ENCODE measurements around the gene C2orf66. TPM values are rescaled to one million over a fixed set of nuclear protein-coding genes. Genes with fewer than 3 reads are reported as not detected.
A peak's percentile ranks its signal among the peaks of the same experiment; 100 is the strongest.

The C2orf66 gene
- total and polyA plus RNA-seq, 5 donors from 2014 or later, result not detected

DNA sequence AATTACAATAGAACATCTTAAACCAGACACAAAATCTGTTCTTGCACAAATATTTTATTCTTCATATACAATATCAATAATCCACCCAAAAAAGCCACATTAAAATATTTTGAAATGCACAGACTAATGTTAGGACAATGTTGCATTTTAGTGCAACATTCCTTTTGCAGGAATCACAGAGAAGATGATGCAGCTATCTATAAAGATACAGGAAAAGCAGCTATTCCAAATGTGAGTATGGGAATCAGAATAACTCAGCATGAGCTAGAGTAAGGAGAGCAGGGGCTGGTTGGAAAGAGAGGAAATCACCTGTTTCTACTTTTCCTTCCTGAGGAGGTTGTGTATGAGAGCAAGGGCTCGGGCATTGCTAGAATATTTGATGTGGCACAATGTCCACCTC lies 4.8 kb downstream of the C2orf66 start:
- H3K27me3 ChIP-seq (ENCODE audit: control insufficient read depth, insufficient read depth, low read length), result peaks cover 13% of the 10 kb centered on the region
- no peaks in the 10 kb centered on the region for H3K36me3 ChIP-seq (ENCODE audit: control insufficient read depth, insufficient read depth, low read length)
- H3K4me1 ChIP-seq (ENCODE audit: control insufficient read depth, insufficient read depth, low read length, poor library complexity, severe bottlenecking), result no peaks in the 10 kb centered on the region
- Mint-ChIP-seq H3K4me1 (peaks cover 2 to 14% (median 12%) of the 10 kb centered on the region in 4 donors), H3K27ac (no peak overlapping the region), H3K4me3 (no peak overlapping the region), H3K9me3 (peaks cover 0 to 4% (median 0%) of the 10 kb centered on the region in 7 donors), H3K36me3 (no peaks in the 10 kb centered on the region), H3K27me3 (peaks cover 51% of the 10 kb centered on the region)
- no peak overlapping the region for H3K4me3 ChIP-seq (ENCODE audit: low read depth, low read length)
- no peak for DNase-seq
- no peaks in the 10 kb centered on the region for H3K9me3 ChIP-seq (ENCODE audit: control insufficient read depth in 2 of 2, low read length in 2 of 2)
- no peak overlapping the region for H3K27ac ChIP-seq (ENCODE audit: insufficient read depth, low read length, poor library complexity, severe bottlenecking)
- no peak for ATAC-seq (ENCODE audit: low read depth in 2 of 2)

GRCh38 chr2:196802401-196802800 lies 6.8 kb downstream of the C2orf66 start:
- peaks cover 44% of the 10 kb centered on the region for H3K27me3 Mint-ChIP-seq
- H3K27ac ChIP-seq (ENCODE audit: insufficient read depth, low read length, poor library complexity, severe bottlenecking), result no peak overlapping the region
- H3K9me3 ChIP-seq (ENCODE audit: control insufficient read depth in 2 of 2, low read length in 2 of 2), result no peaks in the 10 kb centered on the region
- H3K9me3 Mint-ChIP-seq, result peaks cover 0 to 4% (median 0%) of the 10 kb centered on the region in 7 donors
- H3K4me1 Mint-ChIP-seq, result peaks cover 6 to 27% (median 19%) of the 10 kb centered on the region in 4 donors
- ATAC-seq (ENCODE audit: low read depth in 2 of 2), result no peak
- no peak for DNase-seq
- no peak overlapping the region for H3K4me3 ChIP-seq (ENCODE audit: low read depth, low read length)
- peaks cover 1% of the 10 kb centered on the region for H3K36me3 ChIP-seq (ENCODE audit: control insufficient read depth, insufficient read depth, low read length)
- peaks cover under 1% of the 10 kb centered on the region for H3K36me3 Mint-ChIP-seq
- no peak overlapping the region for H3K27ac Mint-ChIP-seq
- H3K4me1 ChIP-seq (ENCODE audit: control insufficient read depth, insufficient read depth, low read length, poor library complexity, severe bottlenecking), result peaks cover 11% of the 10 kb centered on the region
- H3K4me3 Mint-ChIP-seq, result peak overlapping the region in 1 of 4 donors; percentile 37
- peaks cover 6% of the 10 kb centered on the region for H3K27me3 ChIP-seq (ENCODE audit: control insufficient read depth, insufficient read depth, low read length)

- Histone ChIP-seq H3K9me3 (ENCODE audit: control insufficient read depth in 2 of 2, low read length in 2 of 2) (no peaks in the 10 kb centered on the region), H3K4me3 (ENCODE audit: low read depth, low read length) (no peak overlapping the region), H3K27me3 (ENCODE audit: control insufficient read depth, insufficient read depth, low read length) (peaks cover 4% of the 10 kb centered on the region), H3K4me1 (ENCODE audit: control insufficient read depth, insufficient read depth, low read length, poor library complexity, severe bottlenecking) (peaks cover 11% of the 10 kb centered on the region), H3K27ac (ENCODE audit: insufficient read depth, low read length, poor library complexity, severe bottlenecking) (no peak overlapping the region), H3K36me3 (ENCODE audit: control insufficient read depth, insufficient read depth, low read length) (peaks cover 7% of the 10 kb centered on the region)
- H3K36me3 Mint-ChIP-seq, result peaks cover 6% of the 10 kb centered on the region
- DNase-seq, result no peak
- peaks cover 44% of the 10 kb centered on the region for H3K27me3 Mint-ChIP-seq
- H3K9me3 Mint-ChIP-seq, result peaks cover 0 to 4% (median 0%) of the 10 kb centered on the region in 7 donors
- peak overlapping the region in 3 of 4 donors; percentile 2 to 61 (median 37) for H3K4me3 Mint-ChIP-seq
- H3K27ac Mint-ChIP-seq, result no peak overlapping the region
- ATAC-seq (ENCODE audit: low read depth in 2 of 2), result no peak
- peaks cover 11 to 33% (median 22%) of the 10 kb centered on the region in 4 donors for H3K4me1 Mint-ChIP-seq
Observed at GRCh38 chr2:196801674-196802261, 7.4 kb downstream of the C2orf66 start.

DNA sequence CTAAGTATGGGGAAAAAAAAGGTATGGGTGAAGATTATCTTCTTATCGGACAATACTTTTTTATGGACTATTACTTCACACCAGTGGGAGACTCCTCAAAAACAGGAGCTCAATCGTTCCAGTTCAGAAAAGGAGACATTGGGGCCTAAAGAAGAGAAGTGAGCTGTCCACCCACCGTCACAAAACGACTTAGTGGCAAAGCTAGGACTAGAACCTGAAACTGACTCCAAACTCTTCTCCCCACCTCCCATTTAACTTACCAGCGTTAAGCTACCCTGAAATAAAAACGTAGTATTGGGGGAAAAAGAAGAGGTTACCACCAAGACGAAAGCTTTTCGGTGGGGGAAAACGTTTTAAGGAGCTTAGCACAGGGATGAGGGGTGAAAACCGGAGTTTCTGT lies 10.2 kb downstream of the C2orf66 start:
- Histone ChIP-seq H3K9me3 (ENCODE audit: control insufficient read depth in 2 of 2, low read length in 2 of 2) (no peaks in the 10 kb centered on the region), H3K4me3 (ENCODE audit: low read depth, low read length) (peak overlapping the region; percentile 94), H3K27me3 (ENCODE audit: control insufficient read depth, insufficient read depth, low read length) (no peaks in the 10 kb centered on the region), H3K36me3 (ENCODE audit: control insufficient read depth, insufficient read depth, low read length) (peaks cover 17% of the 10 kb centered on the region), H3K27ac (ENCODE audit: insufficient read depth, low read length, poor library complexity, severe bottlenecking) (peak overlapping the region; percentile 66), H3K4me1 (ENCODE audit: control insufficient read depth, insufficient read depth, low read length, poor library complexity, severe bottlenecking) (peaks cover 11% of the 10 kb centered on the region)
- DNase-seq, result no peak
- Mint-ChIP-seq H3K9me3 (peaks cover 0 to 4% (median 0%) of the 10 kb centered on the region in 7 donors), H3K36me3 (peaks cover 13% of the 10 kb centered on the region), H3K27ac (peak overlapping the region; percentile 97 to 98 (median 97)), H3K4me1 (peaks cover 12 to 48% (median 30%) of the 10 kb centered on the region in 4 donors), H3K27me3 (peaks cover 21% of the 10 kb centered on the region), H3K4me3 (peak overlapping the region; percentile 90 to 100 (median 98))
- peak in 1 of 2 donors; percentile 17 for ATAC-seq (ENCODE audit: low read depth in 2 of 2)

DNA sequence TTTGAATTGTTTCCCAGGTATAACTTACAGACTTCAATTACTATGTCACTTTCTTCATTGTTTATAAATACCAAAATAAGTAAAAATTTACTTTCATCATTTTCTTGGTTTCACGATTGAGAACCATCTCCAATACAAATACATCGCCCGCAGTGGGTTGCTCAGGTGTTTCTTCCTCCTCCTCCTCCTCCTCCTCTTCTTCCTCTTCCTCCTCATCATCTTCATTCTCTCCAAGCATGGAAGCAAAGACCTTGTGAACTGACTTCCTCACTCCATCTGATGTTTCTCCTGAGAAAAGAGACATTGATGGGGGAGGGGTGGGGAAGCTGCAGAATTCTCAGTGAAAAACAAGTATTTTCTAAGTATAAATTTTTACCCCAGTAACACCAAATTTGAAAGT lies 16.3 kb downstream of the C2orf66 start:
- H3K4me3 Mint-ChIP-seq, result no peak overlapping the region
- Histone ChIP-seq H3K4me1 (ENCODE audit: control insufficient read depth, insufficient read depth, low read length, poor library complexity, severe bottlenecking) (peaks cover 2% of the 10 kb centered on the region), H3K4me3 (ENCODE audit: low read depth, low read length) (no peak overlapping the region), H3K9me3 (ENCODE audit: control insufficient read depth in 2 of 2, low read length in 2 of 2) (no peaks in the 10 kb centered on the region), H3K27ac (ENCODE audit: insufficient read depth, low read length, poor library complexity, severe bottlenecking) (no peak overlapping the region), H3K36me3 (ENCODE audit: control insufficient read depth, insufficient read depth, low read length) (peaks cover 70% of the 10 kb centered on the region), H3K27me3 (ENCODE audit: control insufficient read depth, insufficient read depth, low read length) (no peaks in the 10 kb centered on the region)
- no peaks in the 10 kb centered on the region for H3K9me3 Mint-ChIP-seq
- H3K27me3 Mint-ChIP-seq, result no peaks in the 10 kb centered on the region
- H3K4me1 Mint-ChIP-seq, result peaks cover 12 to 34% (median 20%) of the 10 kb centered on the region in 4 donors
- DNase-seq (no peak), ATAC-seq (ENCODE audit: low read depth in 2 of 2) (no peak)
- peaks cover 50% of the 10 kb centered on the region for H3K36me3 Mint-ChIP-seq
- no peak overlapping the region for H3K27ac Mint-ChIP-seq

GRCh38 chr2:196783431-196784094 lies 25.6 kb downstream of the C2orf66 start:
- Mint-ChIP-seq H3K27me3 (no peaks in the 10 kb centered on the region), H3K9me3 (peaks cover 0 to 1% (median 0%) of the 10 kb centered on the region in 7 donors), H3K27ac (peak overlapping the region in 1 of 3 donors; percentile 81), H3K4me3 (no peak overlapping the region), H3K36me3 (peaks cover 38% of the 10 kb centered on the region), H3K4me1 (peaks cover 6 to 14% (median 7%) of the 10 kb centered on the region in 4 donors)
- Histone ChIP-seq H3K4me1 (ENCODE audit: control insufficient read depth, insufficient read depth, low read length, poor library complexity, severe bottlenecking) (no peaks in the 10 kb centered on the region), H3K27ac (ENCODE audit: insufficient read depth, low read length, poor library complexity, severe bottlenecking) (no peak overlapping the region), H3K27me3 (ENCODE audit: control insufficient read depth, insufficient read depth, low read length) (no peaks in the 10 kb centered on the region), H3K4me3 (ENCODE audit: low read depth, low read length) (no peak overlapping the region), H3K36me3 (ENCODE audit: control insufficient read depth, insufficient read depth, low read length) (peaks cover 82% of the 10 kb centered on the region), H3K9me3 (ENCODE audit: control insufficient read depth in 2 of 2, low read length in 2 of 2) (no peaks in the 10 kb centered on the region)
- DNase-seq (no peak), ATAC-seq (ENCODE audit: low read depth in 2 of 2) (no peak)

GRCh38 chr2:196767101-196767500 lies 42.1 kb downstream of the C2orf66 start:
- Histone ChIP-seq H3K27ac (ENCODE audit: insufficient read depth, low read length, poor library complexity, severe bottlenecking) (no peak overlapping the region), H3K27me3 (ENCODE audit: control insufficient read depth, insufficient read depth, low read length) (no peaks in the 10 kb centered on the region), H3K4me1 (ENCODE audit: control insufficient read depth, insufficient read depth, low read length, poor library complexity, severe bottlenecking) (no peaks in the 10 kb centered on the region), H3K4me3 (ENCODE audit: low read depth, low read length) (no peak overlapping the region), H3K36me3 (ENCODE audit: control insufficient read depth, insufficient read depth, low read length) (peaks cover 84% of the 10 kb centered on the region), H3K9me3 (ENCODE audit: control insufficient read depth in 2 of 2, low read length in 2 of 2) (no peaks in the 10 kb centered on the region)
- no peaks in the 10 kb centered on the region for H3K9me3 Mint-ChIP-seq
- DNase-seq (no peak), ATAC-seq (ENCODE audit: low read depth in 2 of 2) (no peak)
- H3K4me3 Mint-ChIP-seq, result no peak overlapping the region
- peaks cover 46% of the 10 kb centered on the region for H3K36me3 Mint-ChIP-seq
- no peak overlapping the region for H3K27ac Mint-ChIP-seq
- no peaks in the 10 kb centered on the region for H3K27me3 Mint-ChIP-seq
- H3K4me1 Mint-ChIP-seq, result no peaks in the 10 kb centered on the region

GRCh38 chr2:196759378-196759706 lies 49.8 kb downstream of the C2orf66 start:
- no peak for ATAC-seq (ENCODE audit: low read depth in 2 of 2)
- peaks cover 0 to 33% (median 15%) of the 10 kb centered on the region in 7 donors for H3K9me3 Mint-ChIP-seq
- H3K27me3 ChIP-seq (ENCODE audit: control insufficient read depth, insufficient read depth, low read length), result no peaks in the 10 kb centered on the region
- no peak overlapping the region for H3K27ac Mint-ChIP-seq
- H3K27ac ChIP-seq (ENCODE audit: insufficient read depth, low read length, poor library complexity, severe bottlenecking), result no peak overlapping the region
- peaks cover 34% of the 10 kb centered on the region for H3K36me3 Mint-ChIP-seq
- no peaks in the 10 kb centered on the region for H3K27me3 Mint-ChIP-seq
- peaks cover 0 to 2% (median 0%) of the 10 kb centered on the region in 4 donors for H3K4me1 Mint-ChIP-seq
- H3K4me3 ChIP-seq (ENCODE audit: low read depth, low read length), result no peak overlapping the region
- peaks cover 0 to 2% of the 10 kb centered on the region in 2 experiments for H3K9me3 ChIP-seq (ENCODE audit: control insufficient read depth in 2 of 2, low read length in 2 of 2)
- DNase-seq, result no peak
- H3K4me1 ChIP-seq (ENCODE audit: control insufficient read depth, insufficient read depth, low read length, poor library complexity, severe bottlenecking), result no peaks in the 10 kb centered on the region
- peaks cover 17% of the 10 kb centered on the region for H3K36me3 ChIP-seq (ENCODE audit: control insufficient read depth, insufficient read depth, low read length)
- H3K4me3 Mint-ChIP-seq, result no peak overlapping the region

All from CD4-positive, CD25-positive, alpha-beta regulatory T cell (primary cell).